ENCODE results near the gene ZC3H12C.

Gene ZC3H12C

GRCh38 chr11:110088535-110089344 is 4.5 kb upstream of the ZC3H12C start:
- Mint-ChIP-seq H3K27ac (no peak overlapping the region), H3K36me3 (no peaks in the 10 kb centered on the region), H3K27me3 (peaks cover 34% of the 10 kb centered on the region), H3K9me3 (no peaks in the 10 kb centered on the region), H3K4me1 (peaks cover 7% of the 10 kb centered on the region), H3K4me3 (no peak overlapping the region)

GRCh38 chr11:110089617-110090282 is 3.4 kb upstream of the ZC3H12C start:
- Mint-ChIP-seq H3K27me3 (peaks cover 40% of the 10 kb centered on the region), H3K36me3 (no peaks in the 10 kb centered on the region), H3K9me3 (no peaks in the 10 kb centered on the region), H3K4me3 (no peak overlapping the region), H3K4me1 (peaks cover 12% of the 10 kb centered on the region), H3K27ac (no peak overlapping the region)

GRCh38 chr11:110090466-110091026 is 2.6 kb upstream of the ZC3H12C start:
- Mint-ChIP-seq H3K4me1 (peaks cover 12% of the 10 kb centered on the region), H3K36me3 (no peaks in the 10 kb centered on the region), H3K4me3 (no peak overlapping the region), H3K27ac (no peak overlapping the region), H3K27me3 (peaks cover 44% of the 10 kb centered on the region), H3K9me3 (no peaks in the 10 kb centered on the region)

- Mint-ChIP-seq H3K27ac (no peak overlapping the region), H3K4me3 (peak overlapping the region; percentile 85), H3K9me3 (no peaks in the 10 kb centered on the region), H3K27me3 (peaks cover 46% of the 10 kb centered on the region), H3K36me3 (no peaks in the 10 kb centered on the region), H3K4me1 (peaks cover 12% of the 10 kb centered on the region)
Measured at GRCh38 chr11:110092111-110092514, 1.1 kb upstream of the ZC3H12C start.

- H3K27ac Mint-ChIP-seq = no peak overlapping the region
- H3K27me3 Mint-ChIP-seq = peaks cover 38% of the 10 kb centered on the region
- H3K9me3 Mint-ChIP-seq = no peaks in the 10 kb centered on the region
- peak overlapping the region; percentile 71 for H3K4me3 Mint-ChIP-seq
- no peaks in the 10 kb centered on the region for H3K36me3 Mint-ChIP-seq
- peaks cover 12% of the 10 kb centered on the region for H3K4me1 Mint-ChIP-seq
Measured at GRCh38 chr11:110093407-110094297, 460 bp downstream of the ZC3H12C start.

- Mint-ChIP-seq H3K36me3 (no peaks in the 10 kb centered on the region), H3K27me3 (peaks cover 38% of the 10 kb centered on the region), H3K4me3 (peak overlapping the region; percentile 71), H3K27ac (no peak overlapping the region), H3K9me3 (no peaks in the 10 kb centered on the region), H3K4me1 (peaks cover 12% of the 10 kb centered on the region)
Measured at GRCh38 chr11:110094298-110095285, 1.4 kb downstream of the ZC3H12C start.

- Mint-ChIP-seq H3K27ac (no peak overlapping the region), H3K9me3 (no peaks in the 10 kb centered on the region), H3K36me3 (no peaks in the 10 kb centered on the region), H3K4me3 (no peak overlapping the region), H3K27me3 (peaks cover 40% of the 10 kb centered on the region), H3K4me1 (peaks cover 12% of the 10 kb centered on the region)
Measured at GRCh38 chr11:110095554-110095953, 2.4 kb downstream of the ZC3H12C start.

GRCh38 chr11:110096496-110096895 is 3.3 kb downstream of the ZC3H12C start:
- Mint-ChIP-seq H3K27ac (no peak overlapping the region), H3K36me3 (no peaks in the 10 kb centered on the region), H3K9me3 (no peaks in the 10 kb centered on the region), H3K27me3 (peaks cover 35% of the 10 kb centered on the region), H3K4me1 (peaks cover 12% of the 10 kb centered on the region), H3K4me3 (no peak overlapping the region)

GRCh38 chr11:110097459-110098012 is 4.3 kb downstream of the ZC3H12C start:
- Mint-ChIP-seq H3K27ac (no peak overlapping the region), H3K27me3 (peaks cover 25% of the 10 kb centered on the region), H3K9me3 (no peaks in the 10 kb centered on the region), H3K4me3 (no peak overlapping the region), H3K4me1 (peaks cover 7% of the 10 kb centered on the region), H3K36me3 (no peaks in the 10 kb centered on the region)

GRCh38 chr11:110098645-110099044 is 5.5 kb downstream of the ZC3H12C start:
- Mint-ChIP-seq H3K27me3 (peaks cover 24% of the 10 kb centered on the region), H3K27ac (no peak overlapping the region), H3K4me3 (no peak overlapping the region), H3K4me1 (peaks cover 6% of the 10 kb centered on the region), H3K9me3 (no peaks in the 10 kb centered on the region), H3K36me3 (no peaks in the 10 kb centered on the region)

- H3K27ac Mint-ChIP-seq = no peak overlapping the region
- no peaks in the 10 kb centered on the region for H3K9me3 Mint-ChIP-seq
- H3K27me3 Mint-ChIP-seq = peaks cover 13% of the 10 kb centered on the region
- H3K36me3 Mint-ChIP-seq = no peaks in the 10 kb centered on the region
- H3K4me1 Mint-ChIP-seq = no peaks in the 10 kb centered on the region
- H3K4me3 Mint-ChIP-seq = no peak overlapping the region
Measured at GRCh38 chr11:110100476-110101240, 7.5 kb downstream of the ZC3H12C start.

GRCh38 chr11:110106713-110107274 is 13.6 kb downstream of the ZC3H12C start:
- Mint-ChIP-seq H3K4me3 (no peak overlapping the region), H3K4me1 (no peaks in the 10 kb centered on the region), H3K27me3 (no peaks in the 10 kb centered on the region), H3K27ac (no peak overlapping the region), H3K9me3 (peaks cover 9% of the 10 kb centered on the region), H3K36me3 (no peaks in the 10 kb centered on the region)

GRCh38 chr11:110110854-110111253 is 17.7 kb downstream of the ZC3H12C start:
- Mint-ChIP-seq H3K27me3 (peaks cover 4% of the 10 kb centered on the region), H3K36me3 (no peaks in the 10 kb centered on the region), H3K4me1 (no peaks in the 10 kb centered on the region), H3K27ac (no peak overlapping the region), H3K9me3 (peaks cover 9% of the 10 kb centered on the region), H3K4me3 (no peak overlapping the region)

Data from activated naive CD4-positive, alpha-beta T cell treated with anti-CD3 and anti-CD28 coated beads, Interleukin-2, amount 50 U/mL, for 24 hours (primary cell).